ENCODE results near the gene SIM2. TPM values are rescaled to one million over a fixed set of nuclear protein-coding genes. Genes with fewer than 3 reads are reported as not detected.

The SIM2 gene
- total RNA-seq, 1 experiment from 2014 or later = 23.9 TPM

DNA sequence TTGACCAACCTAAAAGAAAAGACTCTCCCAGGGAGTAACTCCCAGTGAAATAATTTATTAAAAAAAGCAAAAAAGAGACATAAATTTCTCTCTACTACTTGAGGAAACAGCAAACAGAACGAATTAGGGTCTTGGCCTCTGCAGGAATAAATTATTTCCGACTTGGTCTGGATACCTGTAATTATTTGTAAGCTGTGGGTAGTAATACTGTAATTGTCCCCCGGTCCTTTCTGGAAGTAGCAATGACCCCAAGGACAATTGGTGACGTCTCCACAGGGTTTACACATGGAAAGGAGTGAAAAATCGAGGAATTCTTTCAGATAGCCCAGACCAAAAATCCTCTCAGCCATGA lies 3.7 kb upstream of the SIM2 start:
- no peaks in the 10 kb centered on the region for H3K9me3 ChIP-seq (ENCODE audit: control insufficient read depth in 1 of 2, insufficient read depth in 1 of 2, low read depth in 1 of 2, low read length in 2 of 2)
- no peak overlapping the region for H3K4me2 ChIP-seq (ENCODE audit: low read length)
- H3K36me3 ChIP-seq (ENCODE audit: control insufficient read depth in 1 of 2, insufficient read depth in 2 of 2, low read length in 2 of 2) = no peaks in the 10 kb centered on the region
- H3K9me2 ChIP-seq (ENCODE audit: insufficient read depth) = no peaks in the 10 kb centered on the region
- intact Hi-C loops (cut with micrococcal nuclease) = no loop called here
- no peak overlapping the region for H3K4me3 ChIP-seq (replicated peaks in 1 of 2; ENCODE audit: low read depth in 1 of 2, low read length in 2 of 2)
- H4K20me1 ChIP-seq (ENCODE audit: insufficient read depth) = no peaks in the 10 kb centered on the region
- no peaks in the 10 kb centered on the region for H3K27me3 ChIP-seq (ENCODE audit: insufficient read depth, low read length)
- H3K27ac ChIP-seq (ENCODE audit: low read depth, low read length) = no peak overlapping the region
- H3K4me1 ChIP-seq (ENCODE audit: control insufficient read depth in 1 of 2, insufficient read depth in 2 of 2, low read length in 2 of 2) = peaks cover 2 to 9% of the 10 kb centered on the region in 2 experiments; a peak in 3 of 4 replicates
- DNase-seq (ENCODE audit: low read depth, low spot score) (no peak), ATAC-seq (no peak)
- no peak overlapping the region for H3K9ac ChIP-seq (ENCODE audit: low read length)
- BruUV-seq (replicated peaks) = no TSS peak
- ChIA-PET RAD21 (ENCODE audit: low non-redundant PET in 1 of 2, low total read pairs in 2 of 2, uncharacterized antibody in 2 of 2, unreplicated experiment in 2 of 2) (no interaction called here), CTCF (no interaction called here), POLR2A (no interaction called here)
- peaks cover 9% of the 10 kb centered on the region for H3K79me2 ChIP-seq (ENCODE audit: insufficient read depth, low read length)
- no peak for TF ChIP-seq ZNF274 (IDR thresholded peaks at IDR 0.05; ENCODE audit: low read depth, low read length)
- TF ChIP-seq, protein P1, sequence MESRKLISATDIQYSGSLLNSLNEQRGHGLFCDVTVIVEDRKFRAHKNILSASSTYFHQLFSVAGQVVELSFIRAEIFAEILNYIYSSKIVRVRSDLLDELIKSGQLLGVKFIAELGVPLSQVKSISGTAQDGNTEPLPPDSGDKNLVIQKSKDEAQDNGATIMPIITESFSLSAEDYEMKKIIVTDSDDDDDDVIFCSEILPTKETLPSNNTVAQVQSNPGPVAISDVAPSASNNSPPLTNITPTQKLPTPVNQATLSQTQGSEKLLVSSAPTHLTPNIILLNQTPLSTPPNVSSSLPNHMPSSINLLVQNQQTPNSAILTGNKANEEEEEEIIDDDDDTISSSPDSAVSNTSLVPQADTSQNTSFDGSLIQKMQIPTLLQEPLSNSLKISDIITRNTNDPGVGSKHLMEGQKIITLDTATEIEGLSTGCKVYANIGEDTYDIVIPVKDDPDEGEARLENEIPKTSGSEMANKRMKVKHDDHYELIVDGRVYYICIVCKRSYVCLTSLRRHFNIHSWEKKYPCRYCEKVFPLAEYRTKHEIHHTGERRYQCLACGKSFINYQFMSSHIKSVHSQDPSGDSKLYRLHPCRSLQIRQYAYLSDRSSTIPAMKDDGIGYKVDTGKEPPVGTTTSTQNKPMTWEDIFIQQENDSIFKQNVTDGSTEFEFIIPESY (IDR thresholded peaks at IDR 0.05; ENCODE audit: extremely low read depth, insufficient replicate concordance, low read length) = no peak
- no peak overlapping the region for H2AFZ ChIP-seq (ENCODE audit: low read depth, low read length, poor library complexity, severe bottlenecking)

DNA sequence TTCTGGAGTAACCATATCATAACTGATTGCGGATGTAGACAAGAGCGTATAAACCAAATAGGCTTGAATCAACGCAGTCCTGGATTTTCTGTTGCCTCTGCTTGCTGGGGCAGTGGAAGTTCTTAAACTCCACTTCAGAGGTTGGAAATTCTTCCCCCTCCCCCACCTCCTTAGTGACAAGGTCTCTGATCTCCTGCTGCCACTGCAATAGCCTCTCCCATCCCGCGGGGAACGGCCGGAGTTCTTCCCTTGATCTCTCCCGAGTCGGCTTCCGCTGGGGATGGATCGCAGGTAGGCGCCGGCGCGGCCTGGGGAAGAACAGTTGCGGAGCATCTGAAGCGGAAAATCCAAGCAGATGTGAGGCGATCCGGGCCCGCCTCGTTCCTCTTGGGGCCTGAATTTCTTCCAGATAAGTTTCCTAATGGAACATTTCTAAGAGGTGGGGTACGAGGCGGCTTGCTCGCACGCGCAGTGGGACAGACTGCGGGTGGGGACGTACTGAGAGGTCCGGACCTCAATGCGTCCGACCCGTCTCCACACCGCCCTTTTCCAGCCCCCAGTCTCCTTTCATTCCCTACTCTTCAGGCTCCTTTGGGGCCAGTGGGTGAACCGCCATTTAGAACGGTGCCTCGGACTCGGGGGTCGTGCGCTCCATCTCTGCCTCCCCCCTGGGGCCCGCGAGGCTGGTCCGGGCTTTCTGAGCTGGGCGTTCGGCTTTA lies 3.1 kb upstream of the SIM2 start:
- CTCF ChIA-PET = interaction anchor here (0.6 kb wide), 1 partner anchor 10 kb away, joined by 4 read pairs; no protein-coding TSS in a partner anchor

More for the DNA sequence above, 3.1 kb upstream of the SIM2 start:
- H3K79me2 ChIP-seq (ENCODE audit: insufficient read depth, low read length) = peaks cover 14% of the 10 kb centered on the region
- RAD21 ChIA-PET (ENCODE audit: low non-redundant PET in 1 of 2, low total read pairs in 2 of 2, uncharacterized antibody in 2 of 2, unreplicated experiment in 2 of 2) = no interaction called here
- no peaks in the 10 kb centered on the region for H4K20me1 ChIP-seq (ENCODE audit: insufficient read depth)
- H3K9me3 ChIP-seq (ENCODE audit: control insufficient read depth in 1 of 2, insufficient read depth in 1 of 2, low read depth in 1 of 2, low read length in 2 of 2) = no peaks in the 10 kb centered on the region
- ATAC-seq = no peak
- no peak overlapping the region for H2AFZ ChIP-seq (ENCODE audit: low read depth, low read length, poor library complexity, severe bottlenecking)
- no TSS peak for BruUV-seq (replicated peaks)
- no peaks in the 10 kb centered on the region for H3K36me3 ChIP-seq (ENCODE audit: control insufficient read depth in 1 of 2, insufficient read depth in 2 of 2, low read length in 2 of 2)
- peaks cover 2 to 9% of the 10 kb centered on the region in 2 experiments; a peak in 3 of 4 replicates for H3K4me1 ChIP-seq (ENCODE audit: control insufficient read depth in 1 of 2, insufficient read depth in 2 of 2, low read length in 2 of 2)
- H3K27ac ChIP-seq (ENCODE audit: low read depth, low read length) = no peak overlapping the region
- no peaks in the 10 kb centered on the region for H3K9me2 ChIP-seq (ENCODE audit: insufficient read depth)
- H3K9ac ChIP-seq (ENCODE audit: low read length) = no peak overlapping the region
- POLR2A ChIA-PET = no interaction called here
- no peak for TF ChIP-seq CBX3 (IDR thresholded peaks at IDR 0.05; ENCODE audit: low read depth)
- TF ChIP-seq FOSL1 (IDR thresholded peaks at IDR 0.05; ENCODE audit: low read depth) = no peak
- TF ChIP-seq RAD21 (IDR thresholded peaks at IDR 0.05; ENCODE audit: low read depth) = no peak
- no peak for TF ChIP-seq POLR2AphosphoS5 (IDR thresholded peaks at IDR 0.05; ENCODE audit: low read depth, low read length)
- TF ChIP-seq, protein P2, sequence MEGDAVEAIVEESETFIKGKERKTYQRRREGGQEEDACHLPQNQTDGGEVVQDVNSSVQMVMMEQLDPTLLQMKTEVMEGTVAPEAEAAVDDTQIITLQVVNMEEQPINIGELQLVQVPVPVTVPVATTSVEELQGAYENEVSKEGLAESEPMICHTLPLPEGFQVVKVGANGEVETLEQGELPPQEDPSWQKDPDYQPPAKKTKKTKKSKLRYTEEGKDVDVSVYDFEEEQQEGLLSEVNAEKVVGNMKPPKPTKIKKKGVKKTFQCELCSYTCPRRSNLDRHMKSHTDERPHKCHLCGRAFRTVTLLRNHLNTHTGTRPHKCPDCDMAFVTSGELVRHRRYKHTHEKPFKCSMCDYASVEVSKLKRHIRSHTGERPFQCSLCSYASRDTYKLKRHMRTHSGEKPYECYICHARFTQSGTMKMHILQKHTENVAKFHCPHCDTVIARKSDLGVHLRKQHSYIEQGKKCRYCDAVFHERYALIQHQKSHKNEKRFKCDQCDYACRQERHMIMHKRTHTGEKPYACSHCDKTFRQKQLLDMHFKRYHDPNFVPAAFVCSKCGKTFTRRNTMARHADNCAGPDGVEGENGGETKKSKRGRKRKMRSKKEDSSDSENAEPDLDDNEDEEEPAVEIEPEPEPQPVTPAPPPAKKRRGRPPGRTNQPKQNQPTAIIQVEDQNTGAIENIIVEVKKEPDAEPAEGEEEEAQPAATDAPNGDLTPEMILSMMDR (IDR thresholded peaks at IDR 0.05 in 2 of 3, conservative IDR thresholded peaks at IDR 0.05 in 1 of 3; ENCODE audit: borderline replicate concordance in 1 of 3, insufficient read depth in 1 of 3, low read depth in 2 of 3, low read length in 2 of 3) = no peak
- no peak for TF ChIP-seq ELF1 (IDR thresholded peaks at IDR 0.05; ENCODE audit: borderline replicate concordance, low read depth)
- TF ChIP-seq, protein P3, sequence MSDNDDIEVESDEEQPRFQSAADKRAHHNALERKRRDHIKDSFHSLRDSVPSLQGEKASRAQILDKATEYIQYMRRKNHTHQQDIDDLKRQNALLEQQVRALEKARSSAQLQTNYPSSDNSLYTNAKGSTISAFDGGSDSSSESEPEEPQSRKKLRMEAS (IDR thresholded peaks at IDR 0.05) = no peak
- TF ChIP-seq SP1 (IDR thresholded peaks at IDR 0.05; ENCODE audit: low read depth) = no peak
- no peak for TF ChIP-seq POLR2A (IDR thresholded peaks at IDR 0.05; ENCODE audit: borderline replicate concordance, extremely low read depth, insufficient read depth, insufficient read length)
- TF ChIP-seq, protein P4, sequence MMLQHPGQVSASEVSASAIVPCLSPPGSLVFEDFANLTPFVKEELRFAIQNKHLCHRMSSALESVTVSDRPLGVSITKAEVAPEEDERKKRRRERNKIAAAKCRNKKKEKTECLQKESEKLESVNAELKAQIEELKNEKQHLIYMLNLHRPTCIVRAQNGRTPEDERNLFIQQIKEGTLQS (IDR thresholded peaks at IDR 0.05) = no peak
- no peak for TF ChIP-seq SIN3A (IDR thresholded peaks at IDR 0.05; ENCODE audit: low read depth)
- no peak for TF ChIP-seq ZFX (IDR thresholded peaks at IDR 0.05)
- no peak for TF ChIP-seq CEBPB (IDR thresholded peaks at IDR 0.05; ENCODE audit: low read depth)
- no peak for DNase-seq (ENCODE audit: low read depth, low spot score)
- no peak overlapping the region for H3K4me2 ChIP-seq (ENCODE audit: low read length)
- H3K27me3 ChIP-seq (ENCODE audit: insufficient read depth, low read length) = no peaks in the 10 kb centered on the region
- intact Hi-C loops (cut with micrococcal nuclease) = no loop called here
- H3K4me3 ChIP-seq (replicated peaks in 1 of 2; ENCODE audit: low read depth in 1 of 2, low read length in 2 of 2) = no peak overlapping the region
